Measurements from ENCODE around the gene THAP8.
A peak's percentile ranks its signal among the peaks of the same experiment; 100 is the strongest.

The THAP8 gene

DNA sequence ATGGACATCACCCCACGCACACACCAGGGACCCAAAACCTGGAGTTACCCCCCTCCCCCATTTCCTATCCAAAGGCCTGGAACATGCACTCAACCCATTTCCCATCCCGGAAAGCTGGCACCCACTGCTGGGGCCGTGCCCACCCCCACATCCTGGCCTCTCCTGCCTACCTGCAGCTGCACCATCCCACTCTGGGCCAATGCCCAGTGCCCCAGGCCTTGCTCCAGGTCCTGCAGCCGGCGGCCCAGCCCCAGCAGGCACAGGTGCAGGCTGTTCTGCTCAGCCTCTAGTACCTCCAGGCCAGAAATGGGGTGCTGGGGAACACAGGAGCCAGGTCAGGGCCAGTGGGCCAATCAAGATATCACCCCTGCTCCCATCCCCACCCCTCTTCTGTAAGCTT lies 47.1 kb downstream of the THAP8 start:
- H3K4me3 Mint-ChIP-seq: no peak overlapping the region
- H3K27ac Mint-ChIP-seq: no peak overlapping the region
- peaks cover 11% of the 10 kb centered on the region for H3K4me1 Mint-ChIP-seq
- no peaks in the 10 kb centered on the region for H3K9me3 Mint-ChIP-seq
- DNase-seq: no peak
- no peaks in the 10 kb centered on the region for H3K27me3 Mint-ChIP-seq
- no peak for ATAC-seq
- H3K36me3 Mint-ChIP-seq (ENCODE audit: low read depth): peaks cover 7% of the 10 kb centered on the region

DNA sequence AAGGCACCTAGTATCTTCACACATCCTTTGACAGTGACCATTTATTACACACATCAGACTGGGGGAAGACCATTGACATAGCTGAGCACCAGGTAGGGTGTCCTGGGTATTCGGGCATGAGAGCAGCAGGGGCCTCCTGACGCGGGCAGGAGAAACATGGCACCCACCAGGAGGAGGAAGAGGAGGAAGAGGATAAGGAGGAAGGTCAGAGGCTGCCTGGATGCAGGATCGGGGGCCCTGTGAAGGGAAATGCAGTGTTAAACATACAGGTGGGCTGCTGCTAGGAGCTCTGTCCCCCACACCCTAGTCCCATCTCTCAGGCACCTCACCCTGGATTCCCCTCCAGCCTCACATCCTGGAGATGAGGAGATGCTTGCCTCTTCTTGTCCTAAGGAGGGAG lies 50.8 kb downstream of the THAP8 start:
- no peaks in the 10 kb centered on the region for H3K9me3 Mint-ChIP-seq
- DNase-seq (no peak), ATAC-seq (no peak)
- H3K4me1 Mint-ChIP-seq: peaks cover 10% of the 10 kb centered on the region
- H3K27me3 Mint-ChIP-seq: no peaks in the 10 kb centered on the region
- peak overlapping the region; percentile 7 for H3K27ac Mint-ChIP-seq
- peaks cover 10% of the 10 kb centered on the region for H3K36me3 Mint-ChIP-seq (ENCODE audit: low read depth)
- no peak overlapping the region for H3K4me3 Mint-ChIP-seq

GRCh38 chr19:36001605-36002004 lies 52.5 kb downstream of the THAP8 start:
- DNase-seq: no peak
- no peak for ATAC-seq
- H3K27ac Mint-ChIP-seq: no peak overlapping the region
- H3K27me3 Mint-ChIP-seq: no peaks in the 10 kb centered on the region
- peaks cover 19% of the 10 kb centered on the region for H3K36me3 Mint-ChIP-seq (ENCODE audit: low read depth)
- no peak overlapping the region for H3K4me3 Mint-ChIP-seq
- no peaks in the 10 kb centered on the region for H3K9me3 Mint-ChIP-seq
- H3K4me1 Mint-ChIP-seq: peaks cover 20% of the 10 kb centered on the region

- peak overlapping the region; percentile 92 for H3K4me3 Mint-ChIP-seq
- peak overlapping the region; percentile 73 for H3K27ac Mint-ChIP-seq
- peaks cover 38% of the 10 kb centered on the region for H3K4me1 Mint-ChIP-seq
- DNase-seq (no peak), ATAC-seq (no peak)
- peaks cover 23% of the 10 kb centered on the region for H3K36me3 Mint-ChIP-seq (ENCODE audit: low read depth)
- H3K27me3 Mint-ChIP-seq: no peaks in the 10 kb centered on the region
- H3K9me3 Mint-ChIP-seq: no peaks in the 10 kb centered on the region
These were observed 57.3 kb downstream of the THAP8 start for GRCh38 chr19:35996777-35997176.

- DNase-seq: peak; percentile 97
These were observed 58.8 kb downstream of the THAP8 start, which contains the start of gene SDHAF1 for GRCh38 chr19:35995048-35995993. Gene SDHAF1 (plus strand): TSS chr19:35995188. CDS start chr19:35995275, 87 bp downstream.

GRCh38 chr19:35993923-35994598 lies 60.0 kb downstream of the THAP8 start:
- peaks cover 15% of the 10 kb centered on the region for H3K36me3 Mint-ChIP-seq (ENCODE audit: low read depth)
- peak overlapping the region; percentile 92 for H3K4me3 Mint-ChIP-seq
- ATAC-seq (no peak), DNase-seq (peak; percentile 48)
- peak overlapping the region; percentile 49 for H3K27ac Mint-ChIP-seq
- H3K4me1 Mint-ChIP-seq: peaks cover 31% of the 10 kb centered on the region
- H3K9me3 Mint-ChIP-seq: peaks cover under 1% of the 10 kb centered on the region
- H3K27me3 Mint-ChIP-seq: peaks cover 2% of the 10 kb centered on the region

More at GRCh38 chr19:35995048-35995993, 58.8 kb downstream of the THAP8 start, which contains the start of gene SDHAF1:
- peaks cover 38% of the 10 kb centered on the region for H3K4me1 Mint-ChIP-seq
- peak within 1 kb of the TSS; percentile 92 for H3K4me3 Mint-ChIP-seq
- H3K27me3 Mint-ChIP-seq: no peaks in the 10 kb centered on the region
- H3K36me3 Mint-ChIP-seq (ENCODE audit: low read depth): peaks cover 15% of the 10 kb centered on the region
- H3K27ac Mint-ChIP-seq: peak within 1 kb of the TSS; percentile 94
- ATAC-seq: peak; percentile 88
- H3K9me3 Mint-ChIP-seq: no peaks in the 10 kb centered on the region

- Mint-ChIP-seq H3K9me3 (peaks cover 5% of the 10 kb centered on the region), H3K36me3 (ENCODE audit: low read depth) (peaks cover 15% of the 10 kb centered on the region), H3K4me1 (peaks cover 28% of the 10 kb centered on the region), H3K27me3 (peaks cover 10% of the 10 kb centered on the region), H3K27ac (no peak overlapping the region), H3K4me3 (no peak overlapping the region)
- ATAC-seq (no peak), DNase-seq (no peak)
These were observed 60.9 kb downstream of the THAP8 start for GRCh38 chr19:35992907-35993765.

GRCh38 chr19:35991731-35992450 lies 62.2 kb downstream of the THAP8 start:
- Mint-ChIP-seq H3K27me3 (peaks cover 15% of the 10 kb centered on the region), H3K4me3 (no peak overlapping the region), H3K36me3 (ENCODE audit: low read depth) (peaks cover 9% of the 10 kb centered on the region), H3K4me1 (peaks cover 21% of the 10 kb centered on the region), H3K9me3 (peaks cover 5% of the 10 kb centered on the region), H3K27ac (no peak overlapping the region)
- ATAC-seq: no peak
- DNase-seq: no peak

- peaks cover 5% of the 10 kb centered on the region for H3K9me3 Mint-ChIP-seq
- DNase-seq (no peak), ATAC-seq (no peak)
- H3K4me3 Mint-ChIP-seq: no peak overlapping the region
- no peak overlapping the region for H3K27ac Mint-ChIP-seq
- peaks cover 2% of the 10 kb centered on the region for H3K36me3 Mint-ChIP-seq (ENCODE audit: low read depth)
- H3K4me1 Mint-ChIP-seq: peaks cover 17% of the 10 kb centered on the region
- peaks cover 22% of the 10 kb centered on the region for H3K27me3 Mint-ChIP-seq
These were observed 63.0 kb downstream of the THAP8 start for GRCh38 chr19:35990771-35991730.

DNA sequence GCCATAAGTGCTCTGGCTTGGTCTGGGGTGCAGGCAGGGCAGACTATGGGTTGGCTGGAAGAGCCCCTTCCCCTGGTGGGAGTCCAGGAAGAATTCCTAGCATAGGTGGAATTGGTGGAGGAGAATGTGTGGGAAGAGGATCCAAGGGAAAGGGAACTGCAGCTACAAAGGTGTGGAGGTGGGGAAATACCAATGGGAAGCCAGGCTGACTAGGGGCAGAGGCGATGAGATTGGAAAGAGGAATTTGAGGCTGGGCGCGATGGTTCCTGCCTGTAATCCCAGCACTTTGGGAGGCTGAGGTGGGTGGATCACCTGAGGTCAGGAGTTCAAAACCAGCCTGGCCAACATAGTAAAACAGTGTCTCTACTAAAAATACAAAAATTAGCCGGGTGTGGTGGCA lies 63.9 kb downstream of the THAP8 start:
- Mint-ChIP-seq H3K4me3 (no peak overlapping the region), H3K4me1 (peaks cover 12% of the 10 kb centered on the region), H3K27ac (no peak overlapping the region), H3K9me3 (peaks cover 5% of the 10 kb centered on the region), H3K27me3 (peaks cover 30% of the 10 kb centered on the region), H3K36me3 (ENCODE audit: low read depth) (no peaks in the 10 kb centered on the region)
- ATAC-seq (no peak), DNase-seq (no peak)

DNA sequence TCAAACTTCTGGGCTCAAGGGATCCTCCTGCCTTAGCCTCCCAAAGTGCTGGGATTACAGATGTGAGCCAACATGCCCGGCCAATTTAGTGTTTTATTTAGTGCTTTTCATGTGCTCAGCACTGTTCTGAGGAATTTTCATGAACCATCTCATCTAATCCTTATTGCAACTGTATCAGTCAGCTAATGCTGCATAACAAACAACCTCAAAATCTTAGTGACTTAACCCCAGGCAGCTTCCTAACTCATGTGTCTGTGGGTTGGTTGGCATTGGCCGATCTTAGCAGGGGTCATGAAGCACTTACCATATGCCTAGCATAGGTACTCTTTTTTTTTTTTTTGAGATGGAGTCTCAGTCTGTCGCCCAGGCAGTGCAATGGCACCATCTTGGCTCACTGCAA lies 65.3 kb downstream of the THAP8 start:
- Mint-ChIP-seq H3K9me3 (peaks cover 5% of the 10 kb centered on the region), H3K36me3 (ENCODE audit: low read depth) (no peaks in the 10 kb centered on the region), H3K4me3 (no peak overlapping the region), H3K27ac (no peak overlapping the region), H3K4me1 (peaks cover 5% of the 10 kb centered on the region), H3K27me3 (peaks cover 41% of the 10 kb centered on the region)
- DNase-seq: no peak
- ATAC-seq: no peak

GRCh38 chr19:35987571-35987896 lies 66.6 kb downstream of the THAP8 start:
- no peak for ATAC-seq
- no peaks in the 10 kb centered on the region for H3K36me3 Mint-ChIP-seq (ENCODE audit: low read depth)
- H3K4me1 Mint-ChIP-seq: peaks cover 5% of the 10 kb centered on the region
- DNase-seq: no peak
- H3K27me3 Mint-ChIP-seq: peaks cover 49% of the 10 kb centered on the region
- H3K9me3 Mint-ChIP-seq: peaks cover 5% of the 10 kb centered on the region
- no peak overlapping the region for H3K4me3 Mint-ChIP-seq
- H3K27ac Mint-ChIP-seq: no peak overlapping the region
